Mesothelial cell of epicardium (in vitro differentiated cells): ENCODE results near the gene SLC22A23. TPM values are rescaled to one million over a fixed set of nuclear protein-coding genes. Genes with fewer than 3 reads are reported as not detected.
A peak's percentile ranks its signal among the peaks of the same experiment; 100 is the strongest.

Experiments used
- DNase-seq, 2 experiments: peaks; one replicate each; pipeline ENCODE4 v3.0.0; 2021; ENCODE audit warnings: low spot score in 2 of 2; ENCODE audit not compliant: unreplicated experiment in 2 of 2
- H3K27ac Mint-ChIP-seq: 2 replicates; pipeline ENCODE4 v1.8.0; 2021; ENCODE audit warnings: mixed read lengths
- H3K27me3 Mint-ChIP-seq: 2 replicates; pipeline ENCODE4 v1.8.0; 2021; ENCODE audit warnings: low read depth, mixed read lengths
- H3K36me3 Mint-ChIP-seq: 2 replicates; pipeline ENCODE4 v1.8.0; 2021; ENCODE audit warnings: mixed read lengths
- H3K4me1 Mint-ChIP-seq: 2 replicates; pipeline ENCODE4 v1.8.0; 2021; ENCODE audit warnings: mixed read lengths
- H3K4me3 Mint-ChIP-seq: 2 replicates; pipeline ENCODE4 v1.8.0; 2021; ENCODE audit warnings: mild to moderate bottlenecking, moderate library complexity, mixed read lengths
- H3K9me3 Mint-ChIP-seq: 2 replicates; pipeline ENCODE4 v1.8.0; 2021; ENCODE audit warnings: mixed read lengths
- total RNA-seq: library from RNA; stranded (reverse); gene quantifications from 3 replicates; pipeline ENCODE4 v1.2.1, GENCODE V29; 2021
- TF ChIP-seq, protein P1 (sequence below): fragments of 200-600 bp; sonication (generic); IDR thresholded peaks from one replicate; pipeline ENCODE4 v1.5.0; 2021; ENCODE audit warnings: antibody characterized with exemption; ENCODE audit not compliant: unreplicated experiment

SLC22A23 gene
- total RNA-seq, 1 donor from 2014 or later, result 25.0 TPM

DNA sequence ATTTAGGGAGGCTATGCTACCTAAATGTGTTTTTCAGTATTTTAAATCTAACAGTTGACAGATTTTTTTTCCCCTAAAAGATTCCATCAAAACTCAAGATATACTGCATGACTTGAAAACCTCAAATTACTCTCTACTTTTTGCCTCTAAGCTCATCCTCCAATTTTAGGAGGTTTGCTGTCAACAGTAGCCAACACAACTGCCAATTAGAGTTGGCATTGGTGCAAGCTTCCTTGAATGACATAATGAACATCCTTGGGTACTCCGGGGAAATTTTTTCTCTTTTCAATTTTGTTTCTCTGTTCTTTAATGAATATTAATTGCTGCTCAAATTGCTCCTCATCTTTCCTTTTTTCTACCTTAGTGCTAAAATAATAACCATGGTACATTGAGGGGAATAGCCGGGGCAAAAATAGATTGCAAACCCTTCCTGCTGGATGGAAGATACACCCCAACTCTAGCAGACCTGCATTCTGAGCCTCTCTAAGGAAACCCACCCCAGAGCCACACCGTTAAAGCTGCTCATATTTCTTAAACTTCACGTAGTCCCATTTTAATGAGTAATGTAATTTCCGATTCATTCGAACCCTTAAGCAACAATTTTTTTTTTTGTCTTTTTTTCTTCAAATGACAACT is 34.3 kb downstream of the SLC22A23 start:
- Mint-ChIP-seq H3K27ac (peak overlapping the region; percentile 86), H3K27me3 (no peaks in the 10 kb centered on the region), H3K36me3 (no peaks in the 10 kb centered on the region), H3K4me3 (no peak overlapping the region), H3K9me3 (no peaks in the 10 kb centered on the region), H3K4me1 (peaks cover 61% of the 10 kb centered on the region)
- TF ChIP-seq, protein P1, sequence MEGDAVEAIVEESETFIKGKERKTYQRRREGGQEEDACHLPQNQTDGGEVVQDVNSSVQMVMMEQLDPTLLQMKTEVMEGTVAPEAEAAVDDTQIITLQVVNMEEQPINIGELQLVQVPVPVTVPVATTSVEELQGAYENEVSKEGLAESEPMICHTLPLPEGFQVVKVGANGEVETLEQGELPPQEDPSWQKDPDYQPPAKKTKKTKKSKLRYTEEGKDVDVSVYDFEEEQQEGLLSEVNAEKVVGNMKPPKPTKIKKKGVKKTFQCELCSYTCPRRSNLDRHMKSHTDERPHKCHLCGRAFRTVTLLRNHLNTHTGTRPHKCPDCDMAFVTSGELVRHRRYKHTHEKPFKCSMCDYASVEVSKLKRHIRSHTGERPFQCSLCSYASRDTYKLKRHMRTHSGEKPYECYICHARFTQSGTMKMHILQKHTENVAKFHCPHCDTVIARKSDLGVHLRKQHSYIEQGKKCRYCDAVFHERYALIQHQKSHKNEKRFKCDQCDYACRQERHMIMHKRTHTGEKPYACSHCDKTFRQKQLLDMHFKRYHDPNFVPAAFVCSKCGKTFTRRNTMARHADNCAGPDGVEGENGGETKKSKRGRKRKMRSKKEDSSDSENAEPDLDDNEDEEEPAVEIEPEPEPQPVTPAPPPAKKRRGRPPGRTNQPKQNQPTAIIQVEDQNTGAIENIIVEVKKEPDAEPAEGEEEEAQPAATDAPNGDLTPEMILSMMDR, result no peak
- no peak for DNase-seq

DNA sequence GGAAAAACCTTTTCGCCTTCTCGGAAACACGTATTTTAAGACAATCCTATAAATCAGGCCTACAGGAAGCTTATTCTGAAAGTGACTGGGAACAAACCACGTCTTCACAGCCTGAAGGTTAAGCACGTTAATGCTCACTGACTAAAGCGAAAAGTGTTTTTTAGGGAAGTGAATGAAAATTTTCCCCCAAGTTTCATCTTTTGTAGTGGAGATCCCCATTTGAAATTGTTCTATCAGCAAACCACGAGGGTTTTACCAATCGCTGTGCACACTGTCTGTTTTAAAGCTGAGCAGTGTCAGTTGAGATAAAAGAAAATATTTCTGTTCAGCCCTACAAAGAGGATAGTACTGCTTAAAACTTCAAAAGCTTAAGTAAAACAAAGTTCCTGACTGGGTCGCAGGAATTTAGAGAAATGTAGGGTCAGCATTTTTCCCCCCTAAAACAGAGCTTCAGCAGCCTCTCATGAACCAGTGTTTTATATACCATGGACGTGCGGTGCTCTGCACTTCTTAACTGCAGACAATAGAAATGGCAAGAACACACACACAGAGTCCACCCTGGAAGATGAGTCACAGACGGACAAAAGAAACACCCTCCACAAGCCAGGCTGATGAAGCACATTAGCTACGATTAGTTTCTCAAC is 34.9 kb downstream of the SLC22A23 start:
- no peaks in the 10 kb centered on the region for H3K36me3 Mint-ChIP-seq
- no peak overlapping the region for H3K4me3 Mint-ChIP-seq
- peaks cover 59% of the 10 kb centered on the region for H3K4me1 Mint-ChIP-seq
- peak overlapping the region; percentile 86 for H3K27ac Mint-ChIP-seq
- TF ChIP-seq, protein P1, result no peak
- DNase-seq, result no peak
- no peaks in the 10 kb centered on the region for H3K27me3 Mint-ChIP-seq
- H3K9me3 Mint-ChIP-seq, result no peaks in the 10 kb centered on the region

DNA sequence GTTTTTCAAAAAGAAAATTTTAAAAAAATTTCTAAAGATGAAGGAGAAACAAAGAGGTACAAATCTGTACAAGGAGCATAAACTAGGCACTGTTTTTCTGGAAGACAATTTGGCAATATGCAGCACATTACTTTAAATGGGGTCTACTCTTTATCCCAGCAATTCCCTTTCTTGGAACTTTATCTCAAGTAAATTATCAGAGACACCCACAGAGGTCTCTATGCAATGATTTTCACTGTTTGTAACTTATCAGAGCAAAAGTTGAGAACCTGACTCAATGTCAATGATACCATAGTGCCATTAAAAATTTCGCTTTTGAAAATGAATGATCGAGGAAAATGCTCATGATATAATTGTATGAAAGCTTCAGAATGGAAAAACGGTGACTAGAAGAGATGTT is 35.7 kb downstream of the SLC22A23 start:
- peaks cover 51% of the 10 kb centered on the region for H3K4me1 Mint-ChIP-seq
- no peak overlapping the region for H3K4me3 Mint-ChIP-seq
- H3K27me3 Mint-ChIP-seq, result no peaks in the 10 kb centered on the region
- no peaks in the 10 kb centered on the region for H3K36me3 Mint-ChIP-seq
- no peaks in the 10 kb centered on the region for H3K9me3 Mint-ChIP-seq
- H3K27ac Mint-ChIP-seq, result peak overlapping the region; percentile 41
- TF ChIP-seq, protein P1, result no peak
- no peak for DNase-seq

DNA sequence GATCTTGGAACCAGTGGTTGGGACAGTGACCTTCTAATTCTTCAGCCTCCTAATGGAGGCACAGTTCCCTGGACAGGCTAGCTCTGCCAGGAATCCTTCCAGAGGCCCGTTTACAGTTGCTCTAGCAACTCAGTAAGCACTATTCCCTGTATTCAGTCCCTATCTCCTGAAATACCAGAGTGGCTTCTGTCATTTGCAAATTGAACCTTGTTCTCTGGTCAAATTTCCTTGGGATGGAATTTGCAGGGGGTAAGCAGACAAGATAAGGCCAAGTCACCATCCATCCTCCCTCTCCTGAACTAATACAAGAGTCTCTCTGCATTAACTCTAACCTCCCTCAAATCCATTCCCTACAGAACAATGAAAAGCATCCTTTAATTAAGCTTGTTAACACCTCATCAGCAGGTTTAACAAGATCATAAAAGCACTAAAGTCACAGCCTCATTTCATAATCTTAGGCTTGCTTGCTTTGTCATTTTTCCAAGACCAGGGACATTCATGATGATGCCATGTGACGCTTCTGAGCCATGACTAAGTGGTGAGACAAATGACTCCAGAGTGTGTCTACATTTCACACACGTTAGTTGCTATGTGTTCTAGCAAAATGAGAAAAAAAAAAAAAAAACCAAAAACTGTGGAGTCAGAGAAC is 37.1 kb downstream of the SLC22A23 start:
- TF ChIP-seq, protein P1, result no peak
- H3K27ac Mint-ChIP-seq, result no peak overlapping the region
- no peak overlapping the region for H3K4me3 Mint-ChIP-seq
- H3K4me1 Mint-ChIP-seq, result peaks cover 58% of the 10 kb centered on the region
- no peak for DNase-seq
- no peaks in the 10 kb centered on the region for H3K27me3 Mint-ChIP-seq
- H3K36me3 Mint-ChIP-seq, result no peaks in the 10 kb centered on the region
- H3K9me3 Mint-ChIP-seq, result no peaks in the 10 kb centered on the region

DNA sequence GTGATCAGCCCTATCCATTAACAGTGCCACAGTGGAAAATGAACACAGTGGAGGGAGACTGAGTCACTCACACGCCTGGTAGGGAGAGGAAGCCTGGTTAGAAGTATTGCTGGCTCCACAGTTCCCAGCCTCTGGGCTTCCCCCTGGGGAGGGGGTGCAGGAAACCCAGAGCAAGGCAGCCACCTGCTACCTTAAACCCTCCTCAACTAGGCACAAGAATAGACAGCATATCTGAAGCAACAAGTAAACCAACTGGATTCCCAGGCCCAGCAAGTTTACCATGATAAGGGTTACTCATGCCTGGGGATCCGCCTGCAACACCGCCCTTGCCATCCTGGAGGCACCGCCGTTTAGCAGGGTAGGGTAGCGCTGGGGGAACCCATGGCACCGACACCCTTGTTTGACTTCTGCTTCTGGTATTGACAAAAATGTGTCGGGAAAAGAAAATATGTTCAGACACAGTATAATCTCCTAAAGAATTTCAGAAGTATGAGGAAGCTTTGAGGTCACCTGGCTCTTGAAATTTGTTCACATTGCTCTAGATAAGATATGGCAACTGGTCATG is 38.3 kb downstream of the SLC22A23 start:
- H3K4me1 Mint-ChIP-seq, result peaks cover 56% of the 10 kb centered on the region
- no peaks in the 10 kb centered on the region for H3K36me3 Mint-ChIP-seq
- no peaks in the 10 kb centered on the region for H3K27me3 Mint-ChIP-seq
- no peak overlapping the region for H3K27ac Mint-ChIP-seq
- H3K4me3 Mint-ChIP-seq, result no peak overlapping the region
- no peaks in the 10 kb centered on the region for H3K9me3 Mint-ChIP-seq
- TF ChIP-seq, protein P1, result no peak
- no peak for DNase-seq
